Measurements from ENCODE around the gene C18orf54. TPM values are rescaled to one million over a fixed set of nuclear protein-coding genes. Genes with fewer than 3 reads are reported as not detected.

The C18orf54 gene
- total and polyA plus RNA-seq, 2 of the 4 experiments (the other 2 are of a cell fraction), result 2.2 to 3.0 TPM

- H2AK5ac ChIP-seq (ENCODE audit: low read depth, low read length), result no peak overlapping the region
- H2BK120ac ChIP-seq (ENCODE audit: low read depth, low read length), result no peak overlapping the region
- H3K18ac ChIP-seq (ENCODE audit: low read depth, low read length), result no peak overlapping the region
- no peaks in the 10 kb centered on the region for H3K27me3 ChIP-seq (ENCODE audit: control insufficient read depth, insufficient read depth, low read length)
- DNase-seq (no peak), ATAC-seq (ENCODE audit: low read depth) (no peak)
- no peak overlapping the region for H2BK20ac ChIP-seq (ENCODE audit: low read depth, low read length)
- no peak overlapping the region for H3K23ac ChIP-seq (ENCODE audit: low read depth, low read length)
- H3K4me1 ChIP-seq (ENCODE audit: control insufficient read depth, insufficient read depth, low read length), result no peaks in the 10 kb centered on the region
- no peak overlapping the region for H2BK15ac ChIP-seq (ENCODE audit: low read depth, low read length)
- H4K20me1 ChIP-seq (ENCODE audit: insufficient read depth, low read length), result no peaks in the 10 kb centered on the region
- no peak overlapping the region for H2AK9ac ChIP-seq (replicated peaks; ENCODE audit: low read depth, low read length, poor library complexity)
- H4K5ac ChIP-seq (ENCODE audit: low read depth, low read length), result no peak overlapping the region
- H2BK5ac ChIP-seq (ENCODE audit: low read depth, low read length, poor library complexity, severe bottlenecking), result no peak overlapping the region
- ChIA-PET CTCF (interaction anchor here (0.8 kb wide), 1 partner anchor 50 kb away, joined by 3 read pairs; no protein-coding TSS in a partner anchor), POLR2A (ENCODE audit: unreplicated experiment) (no interaction called here)
- no peak overlapping the region for H3K14ac ChIP-seq (replicated peaks; ENCODE audit: low read depth, low read length)
- no peak overlapping the region for H4K8ac ChIP-seq (ENCODE audit: low read depth in 2 of 2, low read length in 2 of 2)
- no peak overlapping the region for H3K9ac ChIP-seq (ENCODE audit: low read depth, low read length)
- intact Hi-C loops (cut with micrococcal nuclease), result no loop called here
- H3K4me3 ChIP-seq (ENCODE audit: insufficient read depth, low read depth, low read length), result no peak overlapping the region
- no peaks in the 10 kb centered on the region for H3K9me1 ChIP-seq (ENCODE audit: insufficient read depth, low read length)
- no peak overlapping the region for H3K27ac ChIP-seq (ENCODE audit: insufficient read depth, low read length)
- no peaks in the 10 kb centered on the region for H3K9me3 ChIP-seq (ENCODE audit: control insufficient read depth, insufficient read depth, low read length)
- no peak overlapping the region for H3K4me2 ChIP-seq (ENCODE audit: low read depth, low read length)
- H3K4ac ChIP-seq (ENCODE audit: low read depth, low read length), result no peak overlapping the region
- TF ChIP-seq BHLHE40 (IDR thresholded peaks at IDR 0.05; ENCODE audit: low read depth, low read length) (no peak), CEBPB (IDR thresholded peaks at IDR 0.05; ENCODE audit: low read depth, low read length) (no peak), CTCF (conservative IDR thresholded peaks at IDR 0.05; ENCODE audit: low read depth, low read length) (no peak), RFX5 (IDR thresholded peaks at IDR 0.05; ENCODE audit: low read depth, low read length) (no peak), POLR2A (IDR thresholded peaks at IDR 0.05; ENCODE audit: low read depth, low read length) (no peak), USF2 (IDR thresholded peaks at IDR 0.05; ENCODE audit: low read depth, low read length) (no peak)
- no peak overlapping the region for H2AFZ ChIP-seq (replicated peaks; ENCODE audit: low read length, poor library complexity)
- WGBS, 2 experiments (ENCODE audit: extremely low coverage in 2 of 2, insufficient read length in 1 of 2), result no CpG with 5 or more reads among the region's 2 CpGs
- BruUV-seq (replicated peaks), result no TSS peak
- H4K91ac ChIP-seq (ENCODE audit: insufficient read depth, low read depth, low read length), result no peak overlapping the region
- in situ Hi-C loops (cut with MboI; ENCODE audit: low sequenced_read_pairs), result no loop called here
- no peaks in the 10 kb centered on the region for H3K36me3 ChIP-seq (ENCODE audit: control insufficient read depth, insufficient read depth, low read length)
- no peaks in the 10 kb centered on the region for H3K79me1 ChIP-seq (ENCODE audit: low read depth in 1 of 2, low read length in 2 of 2)
- H3K56ac ChIP-seq (ENCODE audit: extremely low read depth, insufficient read depth, low read length), result no peak overlapping the region
- dilution Hi-C loops (cut with HindIII; ENCODE audit: low sequenced_read_pairs, unreplicated experiment), result no loop called here
Measured at GRCh38 chr18:54415086-54415485, 57.4 kb downstream of the C18orf54 start.
